ENCODE results near the gene OR3A1. TPM values are rescaled to one million over a fixed set of nuclear protein-coding genes. Genes with fewer than 3 reads are reported as not detected.

The OR3A1 gene
- polyA plus RNA-seq, 2 of the 4 experiments (the other 2 are of a cell fraction) = not detected

DNA sequence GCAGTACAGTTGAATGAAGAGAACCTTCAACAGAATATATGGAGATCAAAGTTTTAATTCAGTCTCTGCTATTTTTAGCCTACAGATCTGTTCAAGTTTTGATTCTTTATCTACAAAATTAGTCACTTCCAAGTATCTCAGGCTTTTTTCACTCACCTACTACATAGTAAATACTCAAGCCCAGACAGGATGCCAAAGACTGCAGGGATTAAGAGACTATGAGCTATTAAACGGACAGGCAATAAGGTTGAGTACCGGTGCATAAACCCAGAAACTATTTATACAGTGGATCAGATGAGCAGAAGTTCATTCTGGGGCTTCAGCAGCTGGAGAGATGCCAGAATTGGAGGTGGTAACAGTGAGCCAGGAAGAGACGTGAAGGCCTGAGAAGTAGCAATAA is 18.7 kb upstream of the OR3A1 start:
- no peak for ATAC-seq
- H3K9me3 ChIP-seq = no peaks in the 10 kb centered on the region
- POLR2A ChIA-PET = no interaction called here
- TF ChIP-seq GATA3 (IDR thresholded peaks at IDR 0.05; ENCODE audit: borderline replicate concordance) (no peak), POLR2AphosphoS2 (conservative IDR thresholded peaks at IDR 0.05; ENCODE audit: low read length) (no peak), HDAC2 (IDR thresholded peaks at IDR 0.05) (no peak), HOXB5 (CRISPR knock-in tag; IDR thresholded peaks at IDR 0.05) (no peak), ZSCAN20 (CRISPR knock-in tag; IDR thresholded peaks at IDR 0.05) (no peak), EP300 (IDR thresholded peaks at IDR 0.05) (no peak), NFE2L2 (conservative IDR thresholded peaks at IDR 0.05; ENCODE audit: low read length) (no peak), HEYL (CRISPR knock-in tag; IDR thresholded peaks at IDR 0.05) (no peak), CBX2 (IDR thresholded peaks at IDR 0.05; ENCODE audit: borderline replicate concordance, low read depth) (no peak)
- TF ChIP-seq, protein P1, sequence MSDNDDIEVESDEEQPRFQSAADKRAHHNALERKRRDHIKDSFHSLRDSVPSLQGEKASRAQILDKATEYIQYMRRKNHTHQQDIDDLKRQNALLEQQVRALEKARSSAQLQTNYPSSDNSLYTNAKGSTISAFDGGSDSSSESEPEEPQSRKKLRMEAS (IDR thresholded peaks at IDR 0.05) = no peak
- TF ChIP-seq, protein P2, sequence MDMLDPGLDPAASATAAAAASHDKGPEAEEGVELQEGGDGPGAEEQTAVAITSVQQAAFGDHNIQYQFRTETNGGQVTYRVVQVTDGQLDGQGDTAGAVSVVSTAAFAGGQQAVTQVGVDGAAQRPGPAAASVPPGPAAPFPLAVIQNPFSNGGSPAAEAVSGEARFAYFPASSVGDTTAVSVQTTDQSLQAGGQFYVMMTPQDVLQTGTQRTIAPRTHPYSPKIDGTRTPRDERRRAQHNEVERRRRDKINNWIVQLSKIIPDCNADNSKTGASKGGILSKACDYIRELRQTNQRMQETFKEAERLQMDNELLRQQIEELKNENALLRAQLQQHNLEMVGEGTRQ (IDR thresholded peaks at IDR 0.05) = no peak
- TF ChIP-seq, protein P3, sequence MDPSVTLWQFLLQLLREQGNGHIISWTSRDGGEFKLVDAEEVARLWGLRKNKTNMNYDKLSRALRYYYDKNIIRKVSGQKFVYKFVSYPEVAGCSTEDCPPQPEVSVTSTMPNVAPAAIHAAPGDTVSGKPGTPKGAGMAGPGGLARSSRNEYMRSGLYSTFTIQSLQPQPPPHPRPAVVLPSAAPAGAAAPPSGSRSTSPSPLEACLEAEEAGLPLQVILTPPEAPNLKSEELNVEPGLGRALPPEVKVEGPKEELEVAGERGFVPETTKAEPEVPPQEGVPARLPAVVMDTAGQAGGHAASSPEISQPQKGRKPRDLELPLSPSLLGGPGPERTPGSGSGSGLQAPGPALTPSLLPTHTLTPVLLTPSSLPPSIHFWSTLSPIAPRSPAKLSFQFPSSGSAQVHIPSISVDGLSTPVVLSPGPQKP (IDR thresholded peaks at IDR 0.05; ENCODE audit: low read depth, low read length) = no peak
- H3K4me2 ChIP-seq = no peak overlapping the region
- no peak overlapping the region for H3K4me3 ChIP-seq
- CTCF ChIA-PET = interaction anchor here (1.1 to 1.3 kb wide), 2 partner anchors 9 to 11 kb away, joined by 3 read pairs; no protein-coding TSS in a partner anchor
- DNase-seq (ENCODE audit: low read depth in 1 of 2, low spot score in 1 of 2) = no peak
- FAIRE-seq = no peak
- H3K27ac ChIP-seq = no peak overlapping the region
- WGBS (ENCODE audit: missing lambda C conversion rate) = 45% methylated on average over 3 of the region's 3 CpGs
- no peaks in the 10 kb centered on the region for H3K4me1 ChIP-seq

DNA sequence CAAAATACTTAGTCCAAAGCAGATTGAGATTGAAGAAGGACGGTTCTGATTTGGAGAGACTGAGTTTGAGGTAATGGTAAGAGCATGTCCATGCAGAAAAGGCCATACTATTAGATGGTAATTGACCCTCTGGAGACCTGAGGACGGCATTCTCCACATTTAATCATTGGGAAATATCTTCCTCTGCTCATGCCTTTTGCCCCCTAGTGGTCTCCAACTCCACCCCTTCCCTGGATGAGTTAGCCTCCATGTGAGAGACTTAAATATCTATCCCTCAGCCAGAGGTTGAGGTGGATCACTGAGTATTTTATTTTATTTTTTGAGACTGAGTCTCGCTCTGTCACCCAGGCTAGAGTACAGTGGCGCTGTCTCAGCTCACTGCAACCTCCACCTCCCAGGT is 10.4 kb upstream of the OR3A1 start:
- ChIA-PET POLR2A (no interaction called here), CTCF (no interaction called here)
- no peak for DNase-seq (ENCODE audit: low read depth in 1 of 2, low spot score in 1 of 2)
- no peak overlapping the region for H3K4me3 ChIP-seq
- no peaks in the 10 kb centered on the region for H3K9me3 ChIP-seq
- H3K27ac ChIP-seq = no peak overlapping the region
- no peaks in the 10 kb centered on the region for H3K4me1 ChIP-seq
- TF ChIP-seq ZFP36 (IDR thresholded peaks at IDR 0.05; ENCODE audit: borderline replicate concordance, partially characterized antibody) = no peak
- TF ChIP-seq, protein P4, sequence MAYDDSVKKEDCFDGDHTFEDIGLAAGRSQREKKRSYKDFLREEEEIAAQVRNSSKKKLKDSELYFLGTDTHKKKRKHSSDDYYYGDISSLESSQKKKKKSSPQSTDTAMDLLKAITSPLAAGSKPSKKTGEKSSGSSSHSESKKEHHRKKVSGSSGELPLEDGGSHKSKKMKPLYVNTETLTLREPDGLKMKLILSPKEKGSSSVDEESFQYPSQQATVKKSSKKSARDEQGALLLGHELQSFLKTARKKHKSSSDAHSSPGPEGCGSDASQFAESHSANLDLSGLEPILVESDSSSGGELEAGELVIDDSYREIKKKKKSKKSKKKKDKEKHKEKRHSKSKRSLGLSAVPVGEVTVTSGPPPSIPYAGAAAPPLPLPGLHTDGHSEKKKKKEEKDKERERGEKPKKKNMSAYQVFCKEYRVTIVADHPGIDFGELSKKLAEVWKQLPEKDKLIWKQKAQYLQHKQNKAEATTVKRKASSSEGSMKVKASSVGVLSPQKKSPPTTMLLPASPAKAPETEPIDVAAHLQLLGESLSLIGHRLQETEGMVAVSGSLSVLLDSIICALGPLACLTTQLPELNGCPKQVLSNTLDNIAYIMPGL (CRISPR knock-in tag; IDR thresholded peaks at IDR 0.05; ENCODE audit: borderline replicate concordance) = no peak
- TF ChIP-seq MYC (IDR thresholded peaks at IDR 0.05; ENCODE audit: borderline replicate concordance, low read length) = no peak
- TF ChIP-seq RAD21 (conservative IDR thresholded peaks at IDR 0.05 in 1 of 2, IDR thresholded peaks at IDR 0.05 in 1 of 2) = no peak
- TF ChIP-seq MAZ (IDR thresholded peaks at IDR 0.05; ENCODE audit: borderline replicate concordance, low read depth, low read length) = no peak
- TF ChIP-seq BHLHE40 (IDR thresholded peaks at IDR 0.05; ENCODE audit: low read depth, low read length) = no peak
- no peak for TF ChIP-seq SMC3 (IDR thresholded peaks at IDR 0.05)
- no peak for TF ChIP-seq RCOR1 (IDR thresholded peaks at IDR 0.05; ENCODE audit: low read depth, low read length)
- no peak for TF ChIP-seq EHF (CRISPR knock-in tag; IDR thresholded peaks at IDR 0.05)
- TF ChIP-seq TP53 (CRISPR knock-in tag; IDR thresholded peaks at IDR 0.05) = no peak
- TF ChIP-seq ZNF302 (CRISPR knock-in tag; IDR thresholded peaks at IDR 0.05) = no peak
- no peak for TF ChIP-seq NPAS2 (CRISPR knock-in tag; IDR thresholded peaks at IDR 0.05; ENCODE audit: borderline replicate concordance)
- TF ChIP-seq HDAC2 (IDR thresholded peaks at IDR 0.05) = no peak
- TF ChIP-seq HOXB13 (CRISPR knock-in tag; IDR thresholded peaks at IDR 0.05; ENCODE audit: low read depth) = no peak
- TF ChIP-seq, protein P3 (IDR thresholded peaks at IDR 0.05; ENCODE audit: low read depth, low read length) = no peak
- TF ChIP-seq, protein P5, sequence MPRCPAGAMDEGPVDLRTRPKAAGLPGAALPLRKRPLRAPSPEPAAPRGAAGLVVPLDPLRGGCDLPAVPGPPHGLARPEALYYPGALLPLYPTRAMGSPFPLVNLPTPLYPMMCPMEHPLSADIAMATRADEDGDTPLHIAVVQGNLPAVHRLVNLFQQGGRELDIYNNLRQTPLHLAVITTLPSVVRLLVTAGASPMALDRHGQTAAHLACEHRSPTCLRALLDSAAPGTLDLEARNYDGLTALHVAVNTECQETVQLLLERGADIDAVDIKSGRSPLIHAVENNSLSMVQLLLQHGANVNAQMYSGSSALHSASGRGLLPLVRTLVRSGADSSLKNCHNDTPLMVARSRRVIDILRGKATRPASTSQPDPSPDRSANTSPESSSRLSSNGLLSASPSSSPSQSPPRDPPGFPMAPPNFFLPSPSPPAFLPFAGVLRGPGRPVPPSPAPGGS (IDR thresholded peaks at IDR 0.05) = no peak
- no peak for TF ChIP-seq HEYL (CRISPR knock-in tag; IDR thresholded peaks at IDR 0.05)
- no peak for TF ChIP-seq POLR2A (IDR thresholded peaks at IDR 0.05; ENCODE audit: low read length)
- 9% methylated on average over 4 of the region's 4 CpGs for WGBS (ENCODE audit: missing lambda C conversion rate)
- peak in 1 of 2 experiments; percentile 38; a peak in 1 of 6 replicates for ATAC-seq
- FAIRE-seq = no peak
- no peak overlapping the region for H3K4me2 ChIP-seq

All from A549 (cell line).